Activated naive CD8-positive, alpha-beta T cell treated with anti-CD3 and anti-CD28 coated beads for 36 hours (primary cell): ENCODE measurements around the gene MACROD2. TPM values are rescaled to one million over a fixed set of nuclear protein-coding genes. Genes with fewer than 3 reads are reported as not detected.
"Not testable (repeated sequence)": the region's sequence is repeated elsewhere in the genome, so short reads cannot be mapped to it uniquely, and the experiment has no call there.

Source experiments
- DNase-seq: peaks from one replicate; pipeline ENCODE4 v3.0.0; 2021
- H3K27ac Mint-ChIP-seq: one replicate; pipeline ENCODE4 v1.8.0; 2022; ENCODE audit warnings: mild to moderate bottlenecking, moderate library complexity, mixed read lengths
- H3K27me3 Mint-ChIP-seq: one replicate; pipeline ENCODE4 v1.8.0; 2022; ENCODE audit warnings: mild to moderate bottlenecking, mixed read lengths
- H3K36me3 Mint-ChIP-seq: one replicate; pipeline ENCODE4 v1.8.0; 2021; ENCODE audit warnings: mild to moderate bottlenecking, mixed read lengths
- H3K4me1 Mint-ChIP-seq: one replicate; pipeline ENCODE4 v1.8.0; 2021; ENCODE audit warnings: mixed read lengths
- H3K4me3 Mint-ChIP-seq: one replicate; pipeline ENCODE4 v1.8.0; 2022; ENCODE audit warnings: mild to moderate bottlenecking, moderate library complexity, mixed read lengths
- H3K9me3 Mint-ChIP-seq: one replicate; pipeline ENCODE4 v1.8.0; 2022; ENCODE audit warnings: mixed read lengths
- total RNA-seq, 2 experiments: library from RNA; stranded (reverse); gene quantifications; one replicate each; pipeline ENCODE4 v1.2.3, GENCODE V29; 2021

The MACROD2 gene
- total RNA-seq, 2 experiments from 2014 or later, result 0.12 to 0.14 TPM

GRCh38 chr20:14434384-14435136 lies 439.2 kb downstream of the MACROD2 start:
- peaks cover 3% of the 10 kb centered on the region for H3K9me3 Mint-ChIP-seq
- H3K36me3 Mint-ChIP-seq, result no peaks in the 10 kb centered on the region
- no peak for DNase-seq
- no peaks in the 10 kb centered on the region for H3K27me3 Mint-ChIP-seq
- no peak overlapping the region for H3K27ac Mint-ChIP-seq
- H3K4me1 Mint-ChIP-seq, result no peaks in the 10 kb centered on the region
- H3K4me3 Mint-ChIP-seq, result no peak overlapping the region

- no peaks in the 10 kb centered on the region for H3K27me3 Mint-ChIP-seq
- no peak overlapping the region for H3K4me3 Mint-ChIP-seq
- no peak overlapping the region for H3K27ac Mint-ChIP-seq
- no peaks in the 10 kb centered on the region for H3K4me1 Mint-ChIP-seq
- peaks cover 9% of the 10 kb centered on the region for H3K9me3 Mint-ChIP-seq
- H3K36me3 Mint-ChIP-seq, result no peaks in the 10 kb centered on the region
- no peak for DNase-seq
Observed at GRCh38 chr20:14441201-14441600, 445.9 kb downstream of the MACROD2 start.

DNA sequence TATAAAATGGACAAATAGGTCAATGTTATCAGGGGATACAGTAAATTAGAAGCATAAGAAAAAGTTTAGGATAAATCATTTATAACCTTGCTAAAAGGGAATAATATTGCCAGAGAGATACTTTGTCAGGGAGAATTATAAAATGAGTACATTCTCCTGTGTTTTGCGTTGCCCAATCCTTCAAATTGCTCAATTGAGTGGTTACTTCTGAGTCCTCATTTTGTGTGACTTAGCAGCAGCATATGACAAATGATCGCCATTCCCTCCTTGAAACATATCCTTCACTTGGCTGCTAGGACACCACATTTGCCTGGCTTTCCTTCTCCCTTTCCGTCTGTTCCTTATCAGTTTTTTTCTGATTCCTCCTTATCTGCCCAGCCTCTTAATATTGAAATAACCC lies 448.8 kb downstream of the MACROD2 start:
- Mint-ChIP-seq H3K4me3 (no peak overlapping the region), H3K27ac (no peak overlapping the region), H3K36me3 (no peaks in the 10 kb centered on the region), H3K4me1 (no peaks in the 10 kb centered on the region), H3K27me3 (no peaks in the 10 kb centered on the region), H3K9me3 (peaks cover 6% of the 10 kb centered on the region)
- no peak for DNase-seq

- no peak overlapping the region for H3K4me3 Mint-ChIP-seq
- no peaks in the 10 kb centered on the region for H3K4me1 Mint-ChIP-seq
- DNase-seq, result no peak
- no peaks in the 10 kb centered on the region for H3K36me3 Mint-ChIP-seq
- no peaks in the 10 kb centered on the region for H3K27me3 Mint-ChIP-seq
- H3K27ac Mint-ChIP-seq, result no peak overlapping the region
- peaks cover 6% of the 10 kb centered on the region for H3K9me3 Mint-ChIP-seq
Observed at GRCh38 chr20:14445310-14445709, 450.0 kb downstream of the MACROD2 start.

- Mint-ChIP-seq H3K4me1 (no peaks in the 10 kb centered on the region), H3K27me3 (no peaks in the 10 kb centered on the region), H3K4me3 (no peak overlapping the region), H3K36me3 (no peaks in the 10 kb centered on the region), H3K27ac (no peak overlapping the region), H3K9me3 (peaks cover 6% of the 10 kb centered on the region)
- no peak for DNase-seq
Observed at GRCh38 chr20:14445902-14446301, 450.6 kb downstream of the MACROD2 start.

- Mint-ChIP-seq H3K27ac (no peak overlapping the region), H3K27me3 (no peaks in the 10 kb centered on the region), H3K36me3 (no peaks in the 10 kb centered on the region), H3K4me1 (no peaks in the 10 kb centered on the region), H3K9me3 (peaks cover 7% of the 10 kb centered on the region), H3K4me3 (no peak overlapping the region)
- DNase-seq, result no peak
Observed at GRCh38 chr20:14446446-14446845, 451.1 kb downstream of the MACROD2 start.

DNA sequence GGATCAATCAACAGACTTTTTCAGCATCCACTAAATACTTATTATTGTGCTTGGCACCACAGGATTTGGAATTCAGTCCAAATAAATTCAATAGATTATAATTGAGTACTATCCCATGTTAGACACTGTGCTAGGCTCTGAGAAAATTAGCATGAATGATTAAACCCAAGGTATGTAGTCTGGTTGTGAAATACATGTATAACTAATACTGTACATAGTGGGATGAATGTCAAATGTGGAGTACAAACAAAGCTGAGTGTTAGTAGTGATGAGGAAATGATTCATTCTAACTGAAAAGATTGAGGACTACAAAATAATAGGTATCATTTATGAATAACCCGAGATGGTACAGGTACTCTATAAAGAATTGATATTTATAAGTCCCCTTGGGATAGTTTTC lies 454.0 kb downstream of the MACROD2 start:
- DNase-seq, result no peak
- Mint-ChIP-seq H3K27me3 (no peaks in the 10 kb centered on the region), H3K4me3 (no peak overlapping the region), H3K9me3 (peaks cover 6% of the 10 kb centered on the region), H3K4me1 (no peaks in the 10 kb centered on the region), H3K27ac (no peak overlapping the region), H3K36me3 (no peaks in the 10 kb centered on the region)

DNA sequence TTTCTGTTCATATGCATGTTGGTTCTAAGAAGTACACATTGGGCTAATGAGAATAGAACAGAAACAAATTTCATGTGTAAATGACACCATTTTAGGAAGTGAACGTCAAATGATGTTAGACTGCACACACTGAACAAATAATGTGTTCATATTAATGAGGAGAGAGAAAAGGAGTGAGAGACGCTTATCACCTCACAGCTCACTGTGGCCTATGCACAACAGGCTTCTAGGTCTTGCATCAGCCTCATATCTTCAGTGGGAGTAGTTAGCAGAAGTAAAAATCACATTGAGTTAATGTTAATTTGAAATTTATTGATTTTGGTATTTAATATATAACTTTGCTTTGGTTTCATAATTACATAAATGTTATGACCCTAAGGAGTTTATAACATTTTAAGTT lies 454.9 kb downstream of the MACROD2 start:
- DNase-seq, result no peak
- H3K27ac Mint-ChIP-seq, result no peak overlapping the region
- peaks cover 6% of the 10 kb centered on the region for H3K9me3 Mint-ChIP-seq
- no peaks in the 10 kb centered on the region for H3K4me1 Mint-ChIP-seq
- H3K36me3 Mint-ChIP-seq, result no peaks in the 10 kb centered on the region
- H3K4me3 Mint-ChIP-seq, result no peak overlapping the region
- H3K27me3 Mint-ChIP-seq, result no peaks in the 10 kb centered on the region

GRCh38 chr20:14451458-14451857 lies 456.1 kb downstream of the MACROD2 start:
- H3K27ac Mint-ChIP-seq, result no peak overlapping the region
- no peak for DNase-seq
- no peak overlapping the region for H3K4me3 Mint-ChIP-seq
- H3K27me3 Mint-ChIP-seq, result no peaks in the 10 kb centered on the region
- H3K36me3 Mint-ChIP-seq, result no peaks in the 10 kb centered on the region
- no peaks in the 10 kb centered on the region for H3K4me1 Mint-ChIP-seq
- peaks cover 2% of the 10 kb centered on the region for H3K9me3 Mint-ChIP-seq

- Mint-ChIP-seq H3K9me3 (peaks cover 4% of the 10 kb centered on the region), H3K4me3 (no peak overlapping the region), H3K36me3 (no peaks in the 10 kb centered on the region), H3K27ac (no peak overlapping the region), H3K27me3 (no peaks in the 10 kb centered on the region), H3K4me1 (no peaks in the 10 kb centered on the region)
- DNase-seq, result no peak
Observed at GRCh38 chr20:14453259-14453658, 457.9 kb downstream of the MACROD2 start.

- Mint-ChIP-seq H3K9me3 (peaks cover 4% of the 10 kb centered on the region), H3K36me3 (no peaks in the 10 kb centered on the region), H3K27ac (no peak overlapping the region), H3K4me3 (no peak overlapping the region), H3K4me1 (no peaks in the 10 kb centered on the region), H3K27me3 (no peaks in the 10 kb centered on the region)
- DNase-seq, result no peak
Observed at GRCh38 chr20:14454296-14454695, 459.0 kb downstream of the MACROD2 start.

DNA sequence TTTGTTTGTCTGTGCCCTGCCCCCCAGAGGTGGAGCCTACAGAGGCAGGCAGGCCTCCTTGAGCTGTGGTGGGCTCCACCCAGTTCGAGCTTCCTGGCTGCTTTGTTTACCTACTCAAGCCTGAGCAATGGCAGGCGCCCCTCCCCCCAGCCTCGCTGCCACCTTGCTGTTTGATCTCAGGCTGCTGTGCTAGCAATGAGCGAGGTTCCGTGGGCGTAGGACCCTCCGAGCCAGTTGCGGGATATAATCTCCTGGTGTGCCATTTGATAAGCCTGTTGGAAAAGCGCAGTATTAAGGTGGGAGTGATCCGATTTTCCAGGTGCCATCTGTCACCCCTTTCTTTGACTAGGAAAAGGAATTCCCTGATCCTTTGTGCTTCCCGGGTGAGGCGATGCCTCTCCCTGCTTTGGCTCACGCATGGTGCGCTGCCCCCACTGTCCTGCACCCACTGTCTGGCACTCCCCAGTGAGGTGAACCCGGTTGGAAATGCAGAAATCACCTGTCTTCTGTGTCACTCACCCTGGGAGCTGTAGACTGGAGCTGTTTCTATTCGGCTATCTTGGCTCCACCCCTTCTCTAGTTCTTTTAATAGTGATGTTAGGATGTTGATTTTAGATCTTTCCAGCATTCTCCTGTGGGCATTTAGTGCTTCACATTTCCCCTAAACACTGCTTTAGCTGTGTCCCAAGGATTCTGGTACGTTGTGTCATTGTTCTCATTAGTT lies 471.9 kb downstream of the MACROD2 start:
- DNase-seq, H3K27ac Mint-ChIP-seq, H3K27me3 Mint-ChIP-seq, H3K36me3 Mint-ChIP-seq, H3K4me3 Mint-ChIP-seq, H3K4me1 Mint-ChIP-seq: not testable (repeated sequence)
- H3K9me3 Mint-ChIP-seq, result peaks cover 16% of the 10 kb centered on the region

- H3K27me3 Mint-ChIP-seq, result no peaks in the 10 kb centered on the region
- H3K9me3 Mint-ChIP-seq, result peaks cover 18% of the 10 kb centered on the region
- no peak overlapping the region for H3K4me3 Mint-ChIP-seq
- H3K36me3 Mint-ChIP-seq, result no peaks in the 10 kb centered on the region
- no peaks in the 10 kb centered on the region for H3K4me1 Mint-ChIP-seq
- H3K27ac Mint-ChIP-seq, result no peak overlapping the region
- DNase-seq, result no peak
Observed at GRCh38 chr20:14470231-14470899, 475.0 kb downstream of the MACROD2 start.

- Mint-ChIP-seq H3K4me1 (no peaks in the 10 kb centered on the region), H3K4me3 (no peak overlapping the region), H3K27me3 (no peaks in the 10 kb centered on the region), H3K9me3 (peaks cover 16% of the 10 kb centered on the region), H3K36me3 (no peaks in the 10 kb centered on the region), H3K27ac (no peak overlapping the region)
- DNase-seq, result no peak
Observed at GRCh38 chr20:14470977-14471661, 475.8 kb downstream of the MACROD2 start.

DNA sequence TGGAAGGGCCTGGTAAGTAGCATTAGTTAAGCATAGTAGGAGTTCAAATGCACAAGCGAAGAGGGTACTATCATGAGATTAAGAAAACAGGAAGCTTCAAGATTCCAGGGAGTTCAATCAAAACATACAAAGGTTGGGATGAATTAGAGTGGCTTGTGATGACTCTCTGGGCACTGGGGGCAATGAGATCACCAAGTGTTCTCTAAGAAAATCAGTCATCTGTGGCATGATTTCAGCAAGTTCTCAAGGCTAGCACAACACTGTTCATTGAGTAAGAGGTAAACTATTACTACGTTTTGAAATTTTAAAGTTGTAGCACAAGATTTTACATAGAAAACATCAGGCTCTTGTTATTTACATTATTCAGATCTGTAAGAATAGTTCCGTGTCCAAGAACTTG lies 481.8 kb downstream of the MACROD2 start:
- no peak overlapping the region for H3K4me3 Mint-ChIP-seq
- H3K4me1 Mint-ChIP-seq, result no peaks in the 10 kb centered on the region
- H3K27me3 Mint-ChIP-seq, result no peaks in the 10 kb centered on the region
- peaks cover 4% of the 10 kb centered on the region for H3K9me3 Mint-ChIP-seq
- no peak overlapping the region for H3K27ac Mint-ChIP-seq
- DNase-seq, result no peak
- H3K36me3 Mint-ChIP-seq, result no peaks in the 10 kb centered on the region
